WTC11 (cell line): ENCODE results near the gene LTN1. TPM values are rescaled to one million over a fixed set of nuclear protein-coding genes. Genes with fewer than 3 reads are reported as not detected.

Experiments
- ATAC-seq: fragments of 200-7000 bp; cut with Tn5 transposase; 2 replicates; pipeline ENCODE4 v1.10.0; 2021; ENCODE audit warnings: mild to moderate bottlenecking, moderate library complexity
- CTCF ChIA-PET: fragments of 300-600 bp; sonication (Branson Sonifier 250); formaldehyde crosslinking; loops from one replicate; lab custom pipeline; 2021; ENCODE audit warnings: antibody characterized with exemption; lab: Charles Lee
- POLR2A ChIA-PET: fragments of 350-600 bp; sonication (Branson Sonifier 250); formaldehyde crosslinking; loops from one replicate; lab custom pipeline; 2021; ENCODE audit warnings: antibody characterized with exemption; lab: Charles Lee
- DNase-seq: peaks from one replicate; pipeline ENCODE4 v3.0.0; 2021; ENCODE audit warnings: low spot score
- H3K27ac Mint-ChIP-seq: 2 replicates; pipeline ENCODE4 v1.8.0; 2021; ENCODE audit warnings: mixed read lengths
- H3K27me3 Mint-ChIP-seq: 2 replicates; pipeline ENCODE4 v1.8.0; 2021; ENCODE audit warnings: low read depth, mild to moderate bottlenecking, moderate library complexity, mixed read lengths
- H3K36me3 Mint-ChIP-seq: 2 replicates; pipeline ENCODE4 v1.8.0; 2021; ENCODE audit warnings: mixed read lengths
- H3K4me1 Mint-ChIP-seq: 2 replicates; pipeline ENCODE4 v1.8.0; 2022; ENCODE audit warnings: mixed read lengths
- H3K4me3 Mint-ChIP-seq: 2 replicates; pipeline ENCODE4 v1.8.0; 2021; ENCODE audit warnings: mild to moderate bottlenecking, moderate library complexity, mixed read lengths
- H3K9me3 Mint-ChIP-seq: 2 replicates; pipeline ENCODE4 v1.8.0; 2021; ENCODE audit warnings: mixed read lengths
- ARID4B ChIP-seq: sonication (generic); formaldehyde crosslinking; IDR thresholded peaks from 2 replicates; pipeline ENCODE4 v1.8.0; 2023; ENCODE audit warnings: missing genetic modification reagents, mild to moderate bottlenecking, borderline replicate concordance
- CTCF ChIP-seq: fragments of 200-600 bp; IDR thresholded peaks from 2 replicates; pipeline ENCODE4 v1.8.0; 2022; ENCODE audit warnings: antibody characterized with exemption
- ESRRA ChIP-seq: sonication (generic); formaldehyde crosslinking; IDR thresholded peaks from 2 replicates; pipeline ENCODE4 v1.8.1; 2022; ENCODE audit warnings: mild to moderate bottlenecking, missing genetic modification reagents, borderline replicate concordance
- FOXJ3 ChIP-seq: sonication (generic); formaldehyde crosslinking; IDR thresholded peaks from 2 replicates; pipeline ENCODE4 v1.9.0; 2021; ENCODE audit warnings: missing genetic modification reagents, mild to moderate bottlenecking, borderline replicate concordance
- GTF2I ChIP-seq: fragments of 250-450 bp; sonication (Bioruptor Pico); conservative IDR thresholded peaks from 2 replicates; pipeline ENCODE4 v1.4.0; 2021; ENCODE audit warnings: mild to moderate bottlenecking
- HMGXB4 ChIP-seq: sonication (generic); formaldehyde crosslinking; IDR thresholded peaks from 2 replicates; pipeline ENCODE4 v1.8.1; 2023; ENCODE audit warnings: mild to moderate bottlenecking, moderate library complexity, missing genetic modification reagents
- IRF1 ChIP-seq: sonication (generic); formaldehyde crosslinking; IDR thresholded peaks from 2 replicates; pipeline ENCODE4 v1.8.0; 2023; ENCODE audit warnings: missing genetic modification reagents
- KAT7 ChIP-seq: sonication (generic); formaldehyde crosslinking; IDR thresholded peaks from 2 replicates; pipeline ENCODE4 v1.8.1; 2023; ENCODE audit warnings: missing genetic modification reagents, mild to moderate bottlenecking, borderline replicate concordance
- MAX ChIP-seq: sonication (generic); formaldehyde crosslinking; IDR thresholded peaks from 2 replicates; pipeline ENCODE4 v1.8.0; 2022; ENCODE audit warnings: mild to moderate bottlenecking, missing genetic modification reagents
- NR2C2 ChIP-seq: sonication (generic); formaldehyde crosslinking; IDR thresholded peaks from 2 replicates; pipeline ENCODE4 v1.8.0; 2022; ENCODE audit warnings: mild to moderate bottlenecking, missing genetic modification reagents
- PREB ChIP-seq: sonication (generic); formaldehyde crosslinking; IDR thresholded peaks from 2 replicates; pipeline ENCODE4 v1.8.1; 2022; ENCODE audit warnings: mild to moderate bottlenecking, missing genetic modification reagents, moderate library complexity, borderline replicate concordance
- PRRX2 ChIP-seq: fragments of 250-450 bp; sonication (Bioruptor Pico); IDR thresholded peaks from 2 replicates; pipeline ENCODE4 v1.8.0; 2021; ENCODE audit warnings: mild to moderate bottlenecking
- SMAD3 ChIP-seq: sonication (generic); formaldehyde crosslinking; IDR thresholded peaks from 2 replicates; pipeline ENCODE4 v1.8.0; 2022; ENCODE audit warnings: missing genetic modification reagents, mild to moderate bottlenecking, borderline replicate concordance
- SP1 ChIP-seq: sonication (generic); formaldehyde crosslinking; conservative IDR thresholded peaks from 2 replicates; pipeline ENCODE4 v1.8.1; 2022; ENCODE audit warnings: missing genetic modification reagents
- USF1 ChIP-seq: sonication (generic); formaldehyde crosslinking; IDR thresholded peaks from 2 replicates; pipeline ENCODE4 v1.8.0; 2022; ENCODE audit warnings: mild to moderate bottlenecking, missing genetic modification reagents
- ZBTB21 ChIP-seq: sonication (generic); formaldehyde crosslinking; IDR thresholded peaks from 2 replicates; pipeline ENCODE4 v1.8.1; 2023; ENCODE audit warnings: mild to moderate bottlenecking, missing genetic modification reagents, borderline replicate concordance
- ZBTB43 ChIP-seq: sonication (generic); formaldehyde crosslinking; IDR thresholded peaks from 2 replicates; pipeline ENCODE4 v1.8.1; 2023; ENCODE audit warnings: mild to moderate bottlenecking, missing genetic modification reagents
- ZNF121 ChIP-seq: sonication (generic); formaldehyde crosslinking; IDR thresholded peaks from 2 replicates; pipeline ENCODE4 v1.8.0; 2023; ENCODE audit warnings: missing genetic modification reagents
- ZNF232 ChIP-seq: sonication (generic); formaldehyde crosslinking; IDR thresholded peaks from 2 replicates; pipeline ENCODE4 v1.8.0; 2022; ENCODE audit warnings: mild to moderate bottlenecking, missing genetic modification reagents
- total RNA-seq: library from RNA; stranded (reverse); gene quantifications from 3 replicates; pipeline ENCODE4 v1.2.3, GENCODE V29; 2021

The LTN1 gene
- total RNA-seq, 1 experiment from 2014 or later: 23.0 TPM

GRCh38 chr21:29029524-29029923, 36.8 kb upstream of the LTN1 start:
- peaks cover 11% of the 10 kb centered on the region for H3K4me1 Mint-ChIP-seq
- DNase-seq: no peak
- no peak overlapping the region for H3K27ac Mint-ChIP-seq
- no peaks in the 10 kb centered on the region for H3K9me3 Mint-ChIP-seq
- H3K4me3 Mint-ChIP-seq: no peak overlapping the region
- H3K36me3 Mint-ChIP-seq: peaks cover 40% of the 10 kb centered on the region
- H3K27me3 Mint-ChIP-seq: no peaks in the 10 kb centered on the region
- TF ChIP-seq MAX (CRISPR knock-in tag) (no peak), KAT7 (no peak), CTCF (no peak), SP1 (CRISPR knock-in tag) (no peak), NR2C2 (CRISPR knock-in tag) (no peak), GTF2I (CRISPR knock-in tag) (no peak), ZBTB43 (no peak), ARID4B (CRISPR knock-in tag) (no peak), PREB (CRISPR knock-in tag) (no peak), USF1 (CRISPR knock-in tag) (no peak), ZNF232 (CRISPR knock-in tag) (no peak), ZBTB21 (CRISPR knock-in tag) (no peak)
- ChIA-PET POLR2A (no interaction called here), CTCF (no interaction called here)
- ATAC-seq: no peak

GRCh38 chr21:29025328-29025713, 32.6 kb upstream of the LTN1 start:
- H3K9me3 Mint-ChIP-seq: no peaks in the 10 kb centered on the region
- H3K4me1 Mint-ChIP-seq: peaks cover 15% of the 10 kb centered on the region
- POLR2A ChIA-PET: interaction anchor here (1.2 to 2.4 kb wide), 3 partner anchors 23 to 48 kb away, joined by 11 to 18 read pairs (median 11); partner anchors contain the start of genes CCT8 and LTN1
- H3K27me3 Mint-ChIP-seq: no peaks in the 10 kb centered on the region
- ATAC-seq (no peak), DNase-seq (no peak)
- peak overlapping the region; percentile 99 for H3K4me3 Mint-ChIP-seq
- peak overlapping the region; percentile 99 for H3K27ac Mint-ChIP-seq
- H3K36me3 Mint-ChIP-seq: peaks cover 14% of the 10 kb centered on the region
- TF ChIP-seq ZNF121 (CRISPR knock-in tag): no peak
- TF ChIP-seq FOXJ3 (CRISPR knock-in tag): no peak
- TF ChIP-seq HMGXB4: no peak
- no peak for TF ChIP-seq ESRRA (CRISPR knock-in tag)
- TF ChIP-seq SMAD3 (CRISPR knock-in tag): no peak
- no peak for TF ChIP-seq PRRX2 (CRISPR knock-in tag)
- no peak for TF ChIP-seq IRF1 (CRISPR knock-in tag)
- CTCF ChIA-PET: interaction anchor here (0.8 kb wide), 1 partner anchor 23 kb away, joined by 5 read pairs; no protein-coding TSS in a partner anchor
